ENCODE data around the gene ATG7.

DNA sequence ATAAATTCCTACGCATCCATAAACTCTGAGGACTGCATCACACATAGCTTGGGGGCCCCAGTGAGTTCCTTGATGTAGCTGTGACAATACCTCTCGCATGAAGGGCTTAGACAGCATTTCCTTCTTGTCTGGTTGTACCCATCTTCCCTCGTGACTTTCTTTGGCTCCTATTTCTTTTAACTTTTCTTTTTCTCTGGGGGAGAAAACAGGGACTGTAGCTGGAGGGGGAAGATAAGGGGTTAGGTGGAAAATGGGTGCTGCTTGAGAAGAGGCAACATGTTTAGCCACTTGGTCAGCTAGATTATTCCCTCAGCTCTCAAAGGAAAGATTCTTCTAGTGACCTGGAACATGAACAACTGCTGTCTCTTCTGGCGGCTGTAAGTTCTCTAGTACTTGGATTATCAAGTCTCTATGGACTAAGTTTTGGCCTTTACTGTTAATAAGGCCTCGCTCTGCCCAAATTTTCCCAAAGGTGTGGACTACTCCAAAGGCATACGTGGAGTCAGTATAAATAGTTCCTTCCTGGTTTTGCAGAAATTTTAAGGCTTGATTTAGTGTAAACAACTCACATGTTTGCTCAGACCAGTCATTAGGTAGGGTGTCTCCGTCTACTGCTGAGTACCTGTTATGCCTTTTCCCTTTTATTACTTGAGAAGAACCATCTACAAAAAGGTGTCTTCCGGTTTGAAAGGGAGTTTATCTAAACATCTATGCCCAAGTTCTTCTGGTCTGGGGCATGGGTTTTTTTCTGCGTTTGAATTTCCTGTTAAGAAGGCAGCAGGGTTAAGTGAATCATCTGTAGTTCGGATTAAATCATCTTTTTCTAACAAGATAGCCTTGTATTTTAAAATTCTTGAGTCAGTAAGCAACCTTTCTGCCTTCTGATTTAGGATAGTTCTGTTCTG, 21.0 kb upstream of the ATG7 start:
- no peak for TF ChIP-seq POLR2A (IDR thresholded peaks at IDR 0.05; ENCODE audit: extremely low read depth, insufficient read length)
- TF ChIP-seq, protein P1, sequence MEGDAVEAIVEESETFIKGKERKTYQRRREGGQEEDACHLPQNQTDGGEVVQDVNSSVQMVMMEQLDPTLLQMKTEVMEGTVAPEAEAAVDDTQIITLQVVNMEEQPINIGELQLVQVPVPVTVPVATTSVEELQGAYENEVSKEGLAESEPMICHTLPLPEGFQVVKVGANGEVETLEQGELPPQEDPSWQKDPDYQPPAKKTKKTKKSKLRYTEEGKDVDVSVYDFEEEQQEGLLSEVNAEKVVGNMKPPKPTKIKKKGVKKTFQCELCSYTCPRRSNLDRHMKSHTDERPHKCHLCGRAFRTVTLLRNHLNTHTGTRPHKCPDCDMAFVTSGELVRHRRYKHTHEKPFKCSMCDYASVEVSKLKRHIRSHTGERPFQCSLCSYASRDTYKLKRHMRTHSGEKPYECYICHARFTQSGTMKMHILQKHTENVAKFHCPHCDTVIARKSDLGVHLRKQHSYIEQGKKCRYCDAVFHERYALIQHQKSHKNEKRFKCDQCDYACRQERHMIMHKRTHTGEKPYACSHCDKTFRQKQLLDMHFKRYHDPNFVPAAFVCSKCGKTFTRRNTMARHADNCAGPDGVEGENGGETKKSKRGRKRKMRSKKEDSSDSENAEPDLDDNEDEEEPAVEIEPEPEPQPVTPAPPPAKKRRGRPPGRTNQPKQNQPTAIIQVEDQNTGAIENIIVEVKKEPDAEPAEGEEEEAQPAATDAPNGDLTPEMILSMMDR (IDR thresholded peaks at IDR 0.05; ENCODE audit: low read depth, low read length), result no peak
- TF ChIP-seq, protein P2, sequence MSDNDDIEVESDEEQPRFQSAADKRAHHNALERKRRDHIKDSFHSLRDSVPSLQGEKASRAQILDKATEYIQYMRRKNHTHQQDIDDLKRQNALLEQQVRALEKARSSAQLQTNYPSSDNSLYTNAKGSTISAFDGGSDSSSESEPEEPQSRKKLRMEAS (IDR thresholded peaks at IDR 0.05; ENCODE audit: low read depth, low read length), result no peak

Data from NB4 (cell line).